RWPE2 (cell line): ENCODE measurements around the gene LDHAL6B.
A peak's percentile ranks its signal among the peaks of the same experiment; 100 is the strongest.
"Not testable (repeated sequence)": the region's sequence is repeated elsewhere in the genome, so short reads cannot be mapped to it uniquely, and the experiment has no call there.

Experiments used
- ATAC-seq: fragments of 200-7000 bp; cut with Tn5 transposase; 3 replicates; pipeline ENCODE4 v1.9.1; 2021; ENCODE audit warnings: low read depth
- DNase-seq: peaks from one replicate; pipeline ENCODE4 v3.0.0-alpha.2; 2020; ENCODE audit warnings: low spot score
- H3K27ac ChIP-seq: fragments of 450-650 bp; 2 replicates; pipeline ENCODE4 v1.5.1; 2017; ENCODE audit warnings: mild to moderate bottlenecking; ENCODE audit not compliant: poor library complexity, severe bottlenecking
- H3K27me3 ChIP-seq: fragments of 250-450 bp; sonication (Bioruptor Pico); 2 replicates; pipeline ENCODE4 v1.5.1; 2021; ENCODE audit warnings: mild to moderate bottlenecking, moderate library complexity; ENCODE audit not compliant: insufficient read depth, poor library complexity, severe bottlenecking
- H3K36me3 ChIP-seq: fragments of 250-450 bp; sonication (Bioruptor Pico); 2 replicates; pipeline ENCODE4 v1.5.1; 2020; ENCODE audit warnings: low read depth, mild to moderate bottlenecking, moderate library complexity
- H3K4me1 ChIP-seq: fragments of 250-450 bp; sonication (Bioruptor Pico); 2 replicates; pipeline ENCODE4 v1.5.1; 2021; ENCODE audit warnings: mild to moderate bottlenecking, moderate library complexity; ENCODE audit not compliant: insufficient read depth, poor library complexity, severe bottlenecking
- H3K4me3 ChIP-seq: fragments of 250-450 bp; sonication (Bioruptor Pico); 2 replicates; pipeline ENCODE4 v1.5.1; 2021; ENCODE audit warnings: mild to moderate bottlenecking, moderate library complexity; ENCODE audit not compliant: severe bottlenecking
- H3K9me3 ChIP-seq: fragments of 250-450 bp; sonication (Bioruptor Pico); 2 replicates; pipeline ENCODE4 v1.5.1; 2021; ENCODE audit warnings: mild to moderate bottlenecking, moderate library complexity; ENCODE audit not compliant: severe bottlenecking
- TF ChIP-seq, protein P1 (sequence below): fragments of 450-650 bp; IDR thresholded peaks from one replicate; pipeline ENCODE4 v1.5.1; 2017; ENCODE audit warnings: mild to moderate bottlenecking, moderate library complexity; ENCODE audit not compliant: poor library complexity, severe bottlenecking

The LDHAL6B gene

DNA sequence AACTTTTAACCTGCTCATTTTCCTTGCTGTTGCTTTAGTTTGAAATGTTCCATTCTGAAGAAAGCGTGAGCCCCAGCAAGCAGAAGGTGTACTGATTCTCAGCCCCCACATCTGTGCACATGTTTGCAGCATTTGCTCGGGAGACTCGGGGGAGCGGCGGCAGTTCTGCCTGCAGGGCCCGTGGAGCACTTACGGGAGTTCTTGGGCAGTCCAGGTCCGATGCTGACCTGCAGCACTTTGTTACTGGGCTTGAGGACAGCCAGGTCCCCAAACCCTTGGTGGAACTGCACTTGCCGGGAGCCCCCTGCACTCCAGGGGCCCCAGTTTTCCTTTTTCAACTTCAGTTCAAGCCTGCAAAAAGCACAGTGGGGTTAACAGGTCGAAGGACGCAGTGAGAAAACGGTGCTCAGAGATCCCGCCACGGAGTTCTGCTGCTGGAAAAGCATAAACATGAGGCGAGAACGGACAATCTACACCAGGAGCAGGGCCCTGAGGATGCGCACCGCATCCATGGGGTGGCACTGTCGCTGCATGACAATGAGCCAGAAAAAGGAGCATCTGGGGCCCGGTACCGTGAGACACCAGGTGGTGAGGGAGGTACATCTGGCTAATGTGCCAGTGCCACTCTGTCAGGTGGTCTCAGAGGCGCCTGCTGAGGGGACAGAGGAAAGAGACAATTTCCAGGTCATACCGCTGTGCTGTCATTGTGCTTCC lies 45.6 kb upstream of the LDHAL6B start:
- H3K27ac ChIP-seq: no peak overlapping the region
- peak; percentile 31; the same call in 1 of the 3 replicates for ATAC-seq

GRCh38 chr15:59162080-59162479 lies 44.6 kb upstream of the LDHAL6B start:
- ATAC-seq, H3K27ac ChIP-seq, H3K27me3 ChIP-seq, H3K9me3 ChIP-seq, H3K4me3 ChIP-seq: not testable (repeated sequence)
- Histone ChIP-seq H3K36me3 (peaks cover 90% of the 10 kb centered on the region), H3K4me1 (peaks cover 22% of the 10 kb centered on the region)
- peak; percentile 21 for DNase-seq

More for the DNA sequence above, 45.6 kb upstream of the LDHAL6B start:
- TF ChIP-seq, protein P1, sequence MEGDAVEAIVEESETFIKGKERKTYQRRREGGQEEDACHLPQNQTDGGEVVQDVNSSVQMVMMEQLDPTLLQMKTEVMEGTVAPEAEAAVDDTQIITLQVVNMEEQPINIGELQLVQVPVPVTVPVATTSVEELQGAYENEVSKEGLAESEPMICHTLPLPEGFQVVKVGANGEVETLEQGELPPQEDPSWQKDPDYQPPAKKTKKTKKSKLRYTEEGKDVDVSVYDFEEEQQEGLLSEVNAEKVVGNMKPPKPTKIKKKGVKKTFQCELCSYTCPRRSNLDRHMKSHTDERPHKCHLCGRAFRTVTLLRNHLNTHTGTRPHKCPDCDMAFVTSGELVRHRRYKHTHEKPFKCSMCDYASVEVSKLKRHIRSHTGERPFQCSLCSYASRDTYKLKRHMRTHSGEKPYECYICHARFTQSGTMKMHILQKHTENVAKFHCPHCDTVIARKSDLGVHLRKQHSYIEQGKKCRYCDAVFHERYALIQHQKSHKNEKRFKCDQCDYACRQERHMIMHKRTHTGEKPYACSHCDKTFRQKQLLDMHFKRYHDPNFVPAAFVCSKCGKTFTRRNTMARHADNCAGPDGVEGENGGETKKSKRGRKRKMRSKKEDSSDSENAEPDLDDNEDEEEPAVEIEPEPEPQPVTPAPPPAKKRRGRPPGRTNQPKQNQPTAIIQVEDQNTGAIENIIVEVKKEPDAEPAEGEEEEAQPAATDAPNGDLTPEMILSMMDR: peak; percentile 74
- H3K36me3 ChIP-seq: peaks cover 95% of the 10 kb centered on the region
- DNase-seq: peak; percentile 68
- H3K4me3 ChIP-seq: no peak overlapping the region
- no peaks in the 10 kb centered on the region for H3K9me3 ChIP-seq
- H3K4me1 ChIP-seq: peaks cover 11% of the 10 kb centered on the region
- H3K27me3 ChIP-seq: no peaks in the 10 kb centered on the region

DNA sequence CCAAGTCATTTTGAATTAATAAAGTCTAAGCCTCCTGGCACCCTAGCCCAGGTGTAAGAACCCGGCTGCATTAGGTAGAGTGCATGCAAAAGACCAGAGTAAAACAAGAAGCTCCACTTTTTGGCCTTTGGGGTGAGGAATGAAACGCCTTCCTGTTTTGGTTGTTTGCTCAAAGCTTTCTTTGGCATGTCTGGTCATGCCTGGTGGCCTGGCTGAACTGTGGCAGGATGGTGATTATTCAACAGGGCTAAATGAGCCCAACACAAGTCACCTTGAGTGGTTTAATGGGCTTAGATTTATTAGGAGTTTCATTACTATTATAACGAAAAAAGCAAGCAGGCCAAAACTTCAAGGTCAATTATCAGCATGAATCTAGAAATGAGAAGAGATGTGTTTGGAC lies 40.9 kb upstream of the LDHAL6B start:
- Histone ChIP-seq H3K4me3 (no peak overlapping the region), H3K27ac (peak overlapping the region; percentile 85)

DNA sequence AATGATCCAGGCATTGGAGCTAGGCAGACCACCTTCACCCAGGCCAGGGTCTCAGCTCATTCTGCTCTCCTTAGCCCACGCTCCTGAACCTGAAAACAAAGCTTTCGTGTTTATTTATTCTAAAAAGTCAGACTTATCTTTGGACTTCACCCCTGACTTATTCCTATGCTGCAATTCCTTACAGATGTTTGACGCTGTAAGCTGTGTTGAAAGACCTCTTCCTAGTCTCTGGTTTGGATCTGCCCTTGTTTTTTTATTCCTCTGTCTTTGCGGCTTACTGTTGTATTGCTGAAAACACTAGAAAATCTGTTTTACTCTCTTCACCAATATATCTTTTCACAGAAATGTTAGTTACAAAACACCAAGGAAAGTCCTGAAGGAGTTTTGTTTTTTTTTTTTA lies 40.5 kb upstream of the LDHAL6B start:
- Histone ChIP-seq H3K27me3 (no peaks in the 10 kb centered on the region), H3K27ac (peak overlapping the region; percentile 85), H3K4me3 (no peak overlapping the region), H3K36me3 (peaks cover 76% of the 10 kb centered on the region), H3K4me1 (peaks cover 63% of the 10 kb centered on the region), H3K9me3 (no peaks in the 10 kb centered on the region)
- TF ChIP-seq, protein P1: no peak
- DNase-seq: no peak
- ATAC-seq: no peak

More for the DNA sequence above, 40.9 kb upstream of the LDHAL6B start:
- ATAC-seq (peak; percentile 69), DNase-seq (peak; percentile 77)
- Histone ChIP-seq H3K27me3 (no peaks in the 10 kb centered on the region), H3K36me3 (peaks cover 76% of the 10 kb centered on the region), H3K9me3 (no peaks in the 10 kb centered on the region), H3K4me1 (peaks cover 58% of the 10 kb centered on the region)
- TF ChIP-seq, protein P1: no peak

- peak overlapping the region; percentile 85 for H3K27ac ChIP-seq
- no peaks in the 10 kb centered on the region for H3K9me3 ChIP-seq
- TF ChIP-seq, protein P1: no peak
- peaks cover 76% of the 10 kb centered on the region for H3K36me3 ChIP-seq
- DNase-seq: peak; percentile 48
- H3K4me3 ChIP-seq: no peak overlapping the region
- ATAC-seq: no peak
- H3K4me1 ChIP-seq: peaks cover 67% of the 10 kb centered on the region
- H3K27me3 ChIP-seq: no peaks in the 10 kb centered on the region
Observed at GRCh38 chr15:59166601-59167265, 39.9 kb upstream of the LDHAL6B start.
